Activated CD4-positive, alpha-beta T cell treated with anti-CD3 and anti-CD28 coated beads for 48 hours (primary cell): ENCODE data around the gene CBLN3.
"Not testable (repeated sequence)": the region's sequence is repeated elsewhere in the genome, so short reads cannot be mapped to it uniquely, and the experiment has no call there.

Experiments used
- DNase-seq: peaks from one replicate; pipeline ENCODE4 v3.0.0-alpha.2; 2020

CBLN3 gene

GRCh38 chr14:24399999-24400718 is 29.3 kb downstream of the CBLN3 start:
- no peak for DNase-seq

GRCh38 chr14:24399447-24399822 is 30.0 kb downstream of the CBLN3 start:
- DNase-seq = no peak

- DNase-seq = peak; percentile 22
These were observed 30.6 kb downstream of the CBLN3 start, which contains the start of gene NYNRIN for GRCh38 chr14:24398653-24399446. TSS of gene NYNRIN (plus strand) at chr14:24399003. CDS start at chr14:24399247, 244 bp downstream.

- no peak for DNase-seq
These were observed 31.2 kb downstream of the CBLN3 start for GRCh38 chr14:24398293-24398652.

- DNase-seq = no peak
These were observed 31.7 kb downstream of the CBLN3 start for GRCh38 chr14:24397639-24398292.

- DNase-seq = no peak
These were observed 33.6 kb downstream of the CBLN3 start for GRCh38 chr14:24395609-24396582.

GRCh38 chr14:24394275-24394674 is 35.2 kb downstream of the CBLN3 start:
- no peak for DNase-seq

GRCh38 chr14:24392325-24393091 is 37.0 kb downstream of the CBLN3 start:
- no peak for DNase-seq

GRCh38 chr14:24390701-24391468 is 38.6 kb downstream of the CBLN3 start:
- DNase-seq = no peak

- no peak for DNase-seq
These were observed 40.1 kb downstream of the CBLN3 start for GRCh38 chr14:24389226-24389848.

GRCh38 chr14:24388474-24389179 is 40.8 kb downstream of the CBLN3 start:
- no peak for DNase-seq

- not testable (repeated sequence) for DNase-seq
These were observed 41.9 kb downstream of the CBLN3 start for GRCh38 chr14:24387579-24387978.

- DNase-seq = no peak
These were observed 42.5 kb downstream of the CBLN3 start for GRCh38 chr14:24387009-24387345.

- no peak for DNase-seq
These were observed 43.9 kb downstream of the CBLN3 start for GRCh38 chr14:24385524-24385923.

GRCh38 chr14:24384169-24384568 is 45.3 kb downstream of the CBLN3 start:
- no peak for DNase-seq

- DNase-seq = no peak
These were observed 47.5 kb downstream of the CBLN3 start for GRCh38 chr14:24382064-24382371.

GRCh38 chr14:24381363-24382063 is 48.0 kb downstream of the CBLN3 start:
- peak; percentile 22 for DNase-seq

- no peak for DNase-seq
These were observed 49.3 kb downstream of the CBLN3 start for GRCh38 chr14:24379907-24380730.
